ENCODE results near the gene RAB4B. TPM values are rescaled to one million over a fixed set of nuclear protein-coding genes. Genes with fewer than 3 reads are reported as not detected.

The RAB4B gene
- total RNA-seq, 3 donors from 2014 or later: 21.6 to 28.2 (median 22.1) TPM

- TF ChIP-seq POLR2AphosphoS5 (IDR thresholded peaks at IDR 0.05) (peak; percentile 83 to 90 (median 86)), POLR2A (IDR thresholded peaks at IDR 0.05) (peak; percentile 85), CTCF (IDR thresholded peaks at IDR 0.05) (no peak)
- peak within 1 kb of the TSS; percentile 93 to 96 for H3K27ac ChIP-seq
- H3K27me3 ChIP-seq: no peaks in the 10 kb centered on the region
- no peaks in the 10 kb centered on the region for H3K36me3 ChIP-seq
- DNase-seq (ENCODE audit: low spot score in 2 of 2): peak; percentile 96 to 97
- peak within 1 kb of the TSS; percentile 62 to 86 (median 78) for H3K4me3 ChIP-seq
- intact Hi-C loops (cut with DNase I; ENCODE audit: low total_unique reads): loop anchor here (1.0 to 5.0 kb wide), 2 partner anchors 36 to 89 kb away; no protein-coding TSS in a partner anchor
- H3K9me3 ChIP-seq: no peaks in the 10 kb centered on the region
- peaks cover 0 to 22% of the 10 kb centered on the region in 2 donors for H3K4me1 ChIP-seq
Observed at GRCh38 chr19:40750874-40751537, 27.0 kb upstream of the RAB4B start, which contains the start of gene SNRPA. Gene SNRPA, plus strand, starts transcription at chr19:40751203. Its CDS starts 206 bp downstream, at chr19:40751409.

- TF ChIP-seq POLR2A (IDR thresholded peaks at IDR 0.05): no peak
- TF ChIP-seq POLR2AphosphoS5 (IDR thresholded peaks at IDR 0.05): no peak
- no peak for TF ChIP-seq CTCF (IDR thresholded peaks at IDR 0.05)
- intact Hi-C loops (cut with DNase I; ENCODE audit: low total_unique reads): loop anchor here (5.0 kb wide), 1 partner anchor 90 kb away; no protein-coding TSS in a partner anchor
- Histone ChIP-seq H3K4me1 (peaks cover 0 to 22% of the 10 kb centered on the region in 2 donors), H3K36me3 (no peaks in the 10 kb centered on the region), H3K27me3 (no peaks in the 10 kb centered on the region), H3K9me3 (no peaks in the 10 kb centered on the region), H3K4me3 (peak overlapping the region; percentile 62 to 86 (median 78)), H3K27ac (peak overlapping the region in 1 of 2 donors; percentile 96)
- no peak for DNase-seq (ENCODE audit: low spot score in 2 of 2)
Observed at GRCh38 chr19:40752257-40752781, 25.7 kb upstream of the RAB4B start.

DNA sequence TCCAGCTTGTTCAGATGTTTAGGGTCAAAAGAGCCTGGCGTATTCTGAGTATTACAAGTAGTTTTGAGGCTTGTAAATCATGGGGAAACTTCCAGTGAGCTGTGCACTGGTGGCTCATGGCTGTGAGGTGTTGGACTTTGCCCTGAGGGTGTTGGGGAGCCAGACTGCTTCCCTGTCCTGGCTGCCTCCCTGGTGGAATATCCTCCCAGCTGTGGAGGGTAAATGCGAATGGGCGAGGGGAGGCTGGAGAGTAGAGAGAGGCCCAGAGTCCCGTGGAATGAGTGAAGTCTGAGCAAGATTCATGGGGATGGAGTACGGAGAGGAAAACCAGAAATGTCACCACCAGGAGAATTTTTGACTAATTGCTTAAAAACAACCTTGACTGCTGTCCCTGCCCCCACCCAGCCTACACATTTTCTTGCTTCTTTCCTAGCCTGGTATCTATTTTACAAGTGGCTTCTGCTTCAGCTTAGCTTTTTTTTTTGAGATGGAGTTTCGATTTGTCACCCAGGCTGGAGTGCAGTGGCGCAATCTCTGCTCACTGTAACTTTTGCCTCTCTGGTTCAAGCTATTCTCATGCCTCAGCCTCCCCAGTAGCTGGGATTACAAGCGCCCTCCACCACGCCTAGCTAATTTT, 23.3 kb upstream of the RAB4B start:
- H3K4me3 ChIP-seq: peak overlapping the region in 1 of 3 donors; percentile 6
- H3K27me3 ChIP-seq: no peaks in the 10 kb centered on the region
- H3K27ac ChIP-seq: peak overlapping the region; percentile 15 to 48
- DNase-seq (ENCODE audit: low spot score in 2 of 2): no peak
- intact Hi-C loops (cut with DNase I; ENCODE audit: low total_unique reads): loop anchor here (5.0 kb wide), 1 partner anchor 92 kb away; no protein-coding TSS in a partner anchor
- H3K4me1 ChIP-seq: peaks cover 0 to 11% of the 10 kb centered on the region in 2 donors
- H3K9me3 ChIP-seq: no peaks in the 10 kb centered on the region
- peaks cover 8% of the 10 kb centered on the region for H3K36me3 ChIP-seq
- TF ChIP-seq CTCF (IDR thresholded peaks at IDR 0.05): no peak
- no peak for TF ChIP-seq POLR2AphosphoS5 (IDR thresholded peaks at IDR 0.05)
- no peak for TF ChIP-seq POLR2A (IDR thresholded peaks at IDR 0.05)

GRCh38 chr19:40755248-40755624, 22.8 kb upstream of the RAB4B start:
- H3K9me3 ChIP-seq: no peaks in the 10 kb centered on the region
- no peaks in the 10 kb centered on the region for H3K27me3 ChIP-seq
- DNase-seq (ENCODE audit: low spot score in 2 of 2): no peak
- H3K4me1 ChIP-seq: peaks cover 0 to 11% of the 10 kb centered on the region in 2 donors
- H3K36me3 ChIP-seq: peaks cover 9% of the 10 kb centered on the region
- H3K4me3 ChIP-seq: no peak overlapping the region
- intact Hi-C loops (cut with DNase I; ENCODE audit: low total_unique reads): no loop called here
- TF ChIP-seq CTCF (IDR thresholded peaks at IDR 0.05) (no peak), POLR2A (IDR thresholded peaks at IDR 0.05) (no peak), POLR2AphosphoS5 (IDR thresholded peaks at IDR 0.05) (no peak)
- no peak overlapping the region for H3K27ac ChIP-seq

- Histone ChIP-seq H3K4me3 (no peak overlapping the region), H3K4me1 (peaks cover 0 to 11% of the 10 kb centered on the region in 2 donors), H3K36me3 (peaks cover 9% of the 10 kb centered on the region), H3K9me3 (no peaks in the 10 kb centered on the region), H3K27me3 (no peaks in the 10 kb centered on the region), H3K27ac (peak overlapping the region; percentile 1 to 25)
- DNase-seq (ENCODE audit: low spot score in 2 of 2): no peak
- intact Hi-C loops (cut with DNase I; ENCODE audit: low total_unique reads): no loop called here
- TF ChIP-seq POLR2AphosphoS5 (IDR thresholded peaks at IDR 0.05) (no peak), POLR2A (IDR thresholded peaks at IDR 0.05) (no peak), CTCF (IDR thresholded peaks at IDR 0.05) (no peak)
Observed at GRCh38 chr19:40755791-40756190, 22.3 kb upstream of the RAB4B start.
